ENCODE measurements around the gene PTPRB.

The PTPRB gene

GRCh38 chr12:70486588-70486987 is 150.6 kb downstream of the PTPRB start (continued):
- no peak for TF ChIP-seq ZNF623 (tag by site-specific recombination; IDR thresholded peaks at IDR 0.05)

GRCh38 chr12:70485704-70486103 is 151.5 kb downstream of the PTPRB start:
- ChIA-PET POLR2A (no interaction called here), CTCF (no interaction called here)
- H3K4me1 ChIP-seq (ENCODE audit: control insufficient read depth, insufficient read depth, low read length) = peaks cover 6% of the 10 kb centered on the region
- no peak overlapping the region for H3K4me3 ChIP-seq (ENCODE audit: low read depth, low read length)
- no peak overlapping the region for H3K27ac ChIP-seq (ENCODE audit: extremely low read depth, low read depth, low read length)
- H3K9me3 ChIP-seq (ENCODE audit: control insufficient read depth, insufficient read depth, low read depth, low read length) = no peaks in the 10 kb centered on the region
- H3K36me3 ChIP-seq (ENCODE audit: control insufficient read depth in 2 of 2, insufficient read depth in 1 of 2, low read length in 2 of 2) = no peaks in the 10 kb centered on the region
- TF ChIP-seq SP2 (tag by site-specific recombination; IDR thresholded peaks at IDR 0.05) (no peak), ZNF114 (tag by site-specific recombination; IDR thresholded peaks at IDR 0.05) (no peak), ZNF747 (tag by site-specific recombination; IDR thresholded peaks at IDR 0.05) (no peak), ZNF529 (tag by site-specific recombination; IDR thresholded peaks at IDR 0.05; ENCODE audit: insufficient replicate concordance) (no peak)

GRCh38 chr12:70484464-70484863 is 152.8 kb downstream of the PTPRB start:
- TF ChIP-seq ZNF555 (tag by site-specific recombination; conservative IDR thresholded peaks at IDR 0.05) (no peak), ZNF513 (tag by site-specific recombination; IDR thresholded peaks at IDR 0.05) (no peak)
- H3K4me3 ChIP-seq (ENCODE audit: low read depth, low read length) = no peak overlapping the region
- no peaks in the 10 kb centered on the region for H3K36me3 ChIP-seq (ENCODE audit: control insufficient read depth in 2 of 2, insufficient read depth in 1 of 2, low read length in 2 of 2)
- H3K9me3 ChIP-seq (ENCODE audit: control insufficient read depth, insufficient read depth, low read depth, low read length) = no peaks in the 10 kb centered on the region
- POLR2A ChIA-PET = no interaction called here
- CTCF ChIA-PET = interaction anchor here (0.6 kb wide), 1 partner anchor 16 kb away, joined by 3 read pairs; no protein-coding TSS in a partner anchor
- peaks cover 6% of the 10 kb centered on the region for H3K4me1 ChIP-seq (ENCODE audit: control insufficient read depth, insufficient read depth, low read length)
- no peak overlapping the region for H3K27ac ChIP-seq (ENCODE audit: extremely low read depth, low read depth, low read length)

- TF ChIP-seq GLI4 (tag by site-specific recombination; IDR thresholded peaks at IDR 0.05) (no peak), ZNF121 (tag by site-specific recombination; IDR thresholded peaks at IDR 0.05) (no peak), ZNF585B (tag by site-specific recombination; IDR thresholded peaks at IDR 0.05) (no peak), ZNF202 (tag by site-specific recombination; IDR thresholded peaks at IDR 0.05; ENCODE audit: borderline replicate concordance) (no peak), ZNF639 (tag by site-specific recombination; IDR thresholded peaks at IDR 0.05) (no peak), ZNF626 (tag by site-specific recombination; IDR thresholded peaks at IDR 0.05) (no peak), ZNF391 (tag by site-specific recombination; IDR thresholded peaks at IDR 0.05; ENCODE audit: borderline replicate concordance, low read depth) (no peak), ZNF843 (tag by site-specific recombination; IDR thresholded peaks at IDR 0.05) (no peak), ZNF366 (tag by site-specific recombination; conservative IDR thresholded peaks at IDR 0.05) (no peak), PBX3 (CRISPR knock-in tag; IDR thresholded peaks at IDR 0.05) (no peak), ZNF529 (tag by site-specific recombination; IDR thresholded peaks at IDR 0.05; ENCODE audit: insufficient replicate concordance) (no peak), ZBTB48 (tag by site-specific recombination; IDR thresholded peaks at IDR 0.05) (no peak), CTCF (tag by site-specific recombination; IDR thresholded peaks at IDR 0.05) (no peak)
- H3K36me3 ChIP-seq (ENCODE audit: control insufficient read depth in 2 of 2, insufficient read depth in 1 of 2, low read length in 2 of 2) = no peaks in the 10 kb centered on the region
- CTCF ChIA-PET = no interaction called here
- H3K9me3 ChIP-seq (ENCODE audit: control insufficient read depth, insufficient read depth, low read depth, low read length) = no peaks in the 10 kb centered on the region
- no peak overlapping the region for H3K4me3 ChIP-seq (ENCODE audit: low read depth, low read length)
- no peak overlapping the region for H3K27ac ChIP-seq (ENCODE audit: extremely low read depth, low read depth, low read length)
- POLR2A ChIA-PET = no interaction called here
- H3K4me1 ChIP-seq (ENCODE audit: control insufficient read depth, insufficient read depth, low read length) = peaks cover 6% of the 10 kb centered on the region
These were observed 154.5 kb downstream of the PTPRB start for GRCh38 chr12:70482764-70483163.

Data from HEK293 (cell line).